Cardiac muscle cell (in vitro differentiated cells and primary cell): ENCODE measurements around the gene SNX20. TPM values are rescaled to one million over a fixed set of nuclear protein-coding genes. Genes with fewer than 3 reads are reported as not detected.

Experiments used
- DNase-seq, 2 donors: peaks; one replicate each; pipeline versions ENCODE4 v3.0.0 to v3.0.0-alpha.2; 2010 to 2017; ENCODE audit warnings: low read depth in 1 of 2, low spot score in 1 of 2
- H3K27ac ChIP-seq: fragments of 200-600 bp; sonication (generic); 2 replicates; pipeline ENCODE4 v1.5.1; 2016
- H3K27me3 ChIP-seq: fragments of 200-600 bp; sonication (generic); 2 replicates; pipeline ENCODE4 v1.6.0; 2016; ENCODE audit warnings: control low read depth
- H3K36me3 ChIP-seq: fragments of 200-600 bp; sonication (generic); 2 replicates; pipeline ENCODE4 v1.5.1; 2016; ENCODE audit warnings: control low read depth
- H3K4me1 ChIP-seq: fragments of 200-600 bp; sonication (generic); 2 replicates; pipeline ENCODE4 v1.8.1; 2017; ENCODE audit warnings: low read depth, mild to moderate bottlenecking, mixed run types
- H3K4me3 ChIP-seq: fragments of 200-600 bp; sonication (generic); 2 replicates; pipeline ENCODE4 v1.5.1; 2016; ENCODE audit warnings: mild to moderate bottlenecking
- H3K9me3 ChIP-seq: fragments of 200-600 bp; sonication (generic); 2 replicates; pipeline ENCODE4 v1.5.1; 2017; ENCODE audit warnings: low read depth, mild to moderate bottlenecking, control low read depth
- CTCF ChIP-seq: IDR thresholded peaks from 2 replicates; pipeline ENCODE4 v1.5.1; 2012; ENCODE audit warnings: low read depth, mild to moderate bottlenecking, low read length
- polyA plus RNA-seq: library from polyadenylated mRNA; unstranded; fragments of >200 nt; fragmentation: Nextera tagmentation; extraction: Ambion mirVana; gene quantifications from 2 replicates; pipeline ENCODE4 v1.2.1, GENCODE V29; 2016
- total RNA-seq: library from RNA; depleted of rRNA; stranded (reverse); fragments of >200 nt; gene quantifications from 2 replicates; pipeline ENCODE4 v1.2.3, GENCODE V29; 2016

SNX20 gene
- total and polyA plus RNA-seq, 2 experiments from 2014 or later = not detected

- Histone ChIP-seq H3K27ac (no peak overlapping the region), H3K27me3 (no peaks in the 10 kb centered on the region), H3K9me3 (no peaks in the 10 kb centered on the region), H3K4me3 (no peak overlapping the region), H3K4me1 (peaks cover 4% of the 10 kb centered on the region), H3K36me3 (no peaks in the 10 kb centered on the region)
- DNase-seq = peak in 1 of 2 donors; percentile 41
- peak; percentile 61 for TF ChIP-seq CTCF
These were observed 9.4 kb downstream of the SNX20 start for GRCh38 chr16:50671644-50672260.

- H3K4me3 ChIP-seq = no peak overlapping the region
- H3K27ac ChIP-seq = no peak overlapping the region
- no peak for TF ChIP-seq CTCF
- no peaks in the 10 kb centered on the region for H3K9me3 ChIP-seq
- no peaks in the 10 kb centered on the region for H3K27me3 ChIP-seq
- H3K4me1 ChIP-seq = peaks cover 4% of the 10 kb centered on the region
- no peak for DNase-seq
- H3K36me3 ChIP-seq = no peaks in the 10 kb centered on the region
These were observed 10.6 kb downstream of the SNX20 start for GRCh38 chr16:50670476-50670875.

- no peak for DNase-seq
- no peaks in the 10 kb centered on the region for H3K27me3 ChIP-seq
- peaks cover 4% of the 10 kb centered on the region for H3K4me1 ChIP-seq
- no peak for TF ChIP-seq CTCF
- H3K36me3 ChIP-seq = no peaks in the 10 kb centered on the region
- no peak overlapping the region for H3K27ac ChIP-seq
- H3K4me3 ChIP-seq = no peak overlapping the region
- no peaks in the 10 kb centered on the region for H3K9me3 ChIP-seq
These were observed 11.4 kb downstream of the SNX20 start for GRCh38 chr16:50669741-50670140.

GRCh38 chr16:50668368-50669008, 12.6 kb downstream of the SNX20 start:
- Histone ChIP-seq H3K27me3 (no peaks in the 10 kb centered on the region), H3K27ac (no peak overlapping the region), H3K4me3 (no peak overlapping the region), H3K4me1 (peaks cover 4% of the 10 kb centered on the region), H3K36me3 (no peaks in the 10 kb centered on the region), H3K9me3 (no peaks in the 10 kb centered on the region)
- no peak for DNase-seq
- TF ChIP-seq CTCF = no peak

GRCh38 chr16:50667497-50668367, 13.4 kb downstream of the SNX20 start:
- H3K27me3 ChIP-seq = no peaks in the 10 kb centered on the region
- H3K9me3 ChIP-seq = no peaks in the 10 kb centered on the region
- peaks cover 4% of the 10 kb centered on the region for H3K4me1 ChIP-seq
- no peak overlapping the region for H3K4me3 ChIP-seq
- TF ChIP-seq CTCF = peak; percentile 15
- no peaks in the 10 kb centered on the region for H3K36me3 ChIP-seq
- peak in 1 of 2 donors; percentile 26 for DNase-seq
- no peak overlapping the region for H3K27ac ChIP-seq
